Aorta (tissue), 5 donors: Measurements from ENCODE around the gene EPM2AIP1. TPM values are rescaled to one million over a fixed set of nuclear protein-coding genes. Genes with fewer than 3 reads are reported as not detected.
"Not testable (repeated sequence)": the region's sequence is repeated elsewhere in the genome, so short reads cannot be mapped to it uniquely, and the experiment has no call there.

Experiments used
- ATAC-seq: fragments of 200-7000 bp; cut with Tn5 transposase; one replicate; pipeline ENCODE4 v1.9.1; 2022; ENCODE audit warnings: moderate library complexity; ENCODE audit not compliant: low FRiP score
- DNase-seq, 2 donors: peaks; one replicate each; pipeline ENCODE4 v3.0.0-alpha.2; 2020
- H3K27ac ChIP-seq, 2 donors: one replicate each; pipeline ENCODE4 v1.5.1; 2013; ENCODE audit warnings: low read length in 2 of 2, mild to moderate bottlenecking in 2 of 2, moderate library complexity in 2 of 2, control low read depth in 1 of 2, inconsistent platforms in 1 of 2, low read depth in 1 of 2
- H3K27me3 ChIP-seq, 2 donors: one replicate each; pipeline ENCODE4 v1.6.1; 2013; ENCODE audit warnings: control low read depth in 1 of 2, low read length in 1 of 2, mild to moderate bottlenecking in 1 of 2, moderate library complexity in 1 of 2; ENCODE audit not compliant: insufficient read depth in 2 of 2, control insufficient read depth in 1 of 2
- H3K36me3 ChIP-seq, 2 donors: one replicate each; pipeline ENCODE4 v1.6.1; 2013; ENCODE audit warnings: control low read depth in 1 of 2, low read length in 1 of 2, mild to moderate bottlenecking in 1 of 2; ENCODE audit not compliant: insufficient read depth in 2 of 2, control insufficient read depth in 1 of 2
- H3K4me1 ChIP-seq, 2 donors: one replicate each; pipeline ENCODE4 v1.6.1; 2013; ENCODE audit warnings: low read length in 2 of 2, control low read depth in 1 of 2, mild to moderate bottlenecking in 1 of 2, moderate library complexity in 1 of 2; ENCODE audit not compliant: insufficient read depth in 2 of 2, control insufficient read depth in 1 of 2
- H3K4me3 ChIP-seq, 2 donors: one replicate each; pipeline ENCODE4 v1.5.1; 2013; ENCODE audit warnings: low read length in 2 of 2, control low read depth in 1 of 2, mild to moderate bottlenecking in 1 of 2
- H3K9me3 ChIP-seq: one replicate; pipeline ENCODE4 v1.6.1; 2013; ENCODE audit warnings: mild to moderate bottlenecking, low read length; ENCODE audit not compliant: control insufficient read depth
- WGBS, 2 donors: extraction: QIAGEN DNeasy Blood & Tissue Kit; methylation state at CpG; one replicate each; pipeline ENCODE4 v1.1.7; 2013; 5-methylcytosine and 5-hydroxymethylcytosine counted together
- intact Hi-C, 2 donors: fragments of 100-400 bp; cut with DNase I; formaldehyde crosslinking; loops; one replicate each; pipeline versions ENCODE4 v1.14.2 to v1.15.0; 2022
- polyA plus RNA-seq, 2 donors: library from polyadenylated mRNA; stranded (reverse); fragments of 200-250 nt; gene quantifications; one replicate each; pipeline ENCODE4 v1.2.3, GENCODE V29; 2013
- total RNA-seq, 2 donors: library from RNA; stranded (reverse); fragmentation: NEBNext Ultra II Directional; extraction: Animal tissue kit (Norgen Biotek cat#: 25700); gene quantifications; one replicate each; pipeline ENCODE4 v1.2.1, GENCODE V29; 2021
- donor health status: healthy with polysubstance abuse.
- donor health status: Bipolar disorder and iron deficiency.
- donor health status: DM: no; HTN: no; CAD: no.
- donor health status: DM: no; HTN: no; CAD: no.
- donor health status: DM: yes; HTN: yes; CAD: no.

Gene EPM2AIP1
- total and polyA plus RNA-seq, 4 donors, result 2.5 to 21.0 (median 15.4) TPM

- Histone ChIP-seq H3K4me3 (no peak overlapping the region), H3K4me1 (no peaks in the 10 kb centered on the region), H3K9me3 (no peaks in the 10 kb centered on the region), H3K27me3 (no peaks in the 10 kb centered on the region), H3K27ac (no peak overlapping the region), H3K36me3 (no peaks in the 10 kb centered on the region)
- intact Hi-C loops, result no loop called here
- DNase-seq, result no peak
- 92 to 99% methylated on average over 1 of the region's 1 CpG for WGBS, 2 donors
- no peak for ATAC-seq
Measured at GRCh38 chr3:36964331-36964730, 28.6 kb downstream of the EPM2AIP1 start.

GRCh38 chr3:36963008-36963407 is 29.9 kb downstream of the EPM2AIP1 start:
- ATAC-seq, H3K4me1 ChIP-seq, DNase-seq, H3K27me3 ChIP-seq, intact Hi-C loops, H3K36me3 ChIP-seq, H3K4me3 ChIP-seq, H3K9me3 ChIP-seq, H3K27ac ChIP-seq: not testable (repeated sequence)
- WGBS, 2 donors, result 97% methylated on average over 7 of the region's 7 CpGs

- Histone ChIP-seq H3K27ac (no peak overlapping the region), H3K36me3 (no peaks in the 10 kb centered on the region), H3K4me1 (no peaks in the 10 kb centered on the region), H3K4me3 (no peak overlapping the region), H3K27me3 (no peaks in the 10 kb centered on the region), H3K9me3 (no peaks in the 10 kb centered on the region)
- 93% methylated on average over 4 of the region's 4 CpGs for WGBS, 2 donors
- ATAC-seq (no peak), DNase-seq (no peak)
- intact Hi-C loops, result no loop called here
Measured at GRCh38 chr3:36960502-36960901, 32.4 kb downstream of the EPM2AIP1 start.

GRCh38 chr3:36959821-36960220 is 33.1 kb downstream of the EPM2AIP1 start:
- ATAC-seq, result no peak
- intact Hi-C loops, result loop anchor here (5.0 kb wide), 3 partner anchors 53 to 223 kb away; no protein-coding TSS in a partner anchor
- no peak for DNase-seq
- WGBS, 2 donors, result 14 to 21% methylated on average over 2 of the region's 2 CpGs
- Histone ChIP-seq H3K27ac (no peak overlapping the region), H3K9me3 (no peaks in the 10 kb centered on the region), H3K4me1 (no peaks in the 10 kb centered on the region), H3K36me3 (no peaks in the 10 kb centered on the region), H3K4me3 (no peak overlapping the region), H3K27me3 (no peaks in the 10 kb centered on the region)

- no peaks in the 10 kb centered on the region for H3K27me3 ChIP-seq
- intact Hi-C loops, result loop anchor here (2.0 to 5.0 kb wide), 4 partner anchors 51 to 227 kb away; no protein-coding TSS in a partner anchor
- ATAC-seq (no peak), DNase-seq (no peak)
- WGBS, 2 donors, result 21 to 27% methylated on average over 3 of the region's 3 CpGs
- H3K36me3 ChIP-seq, result no peaks in the 10 kb centered on the region
- no peaks in the 10 kb centered on the region for H3K9me3 ChIP-seq
- no peak overlapping the region for H3K27ac ChIP-seq
- H3K4me3 ChIP-seq, result no peak overlapping the region
- no peaks in the 10 kb centered on the region for H3K4me1 ChIP-seq
Measured at GRCh38 chr3:36957862-36958686, 34.9 kb downstream of the EPM2AIP1 start.

- WGBS, 2 donors, result 94 to 100% methylated on average over 1 of the region's 1 CpG
- no peaks in the 10 kb centered on the region for H3K4me1 ChIP-seq
- no peak overlapping the region for H3K4me3 ChIP-seq
- H3K9me3 ChIP-seq, result no peaks in the 10 kb centered on the region
- intact Hi-C loops, result loop anchor here (2.0 to 5.0 kb wide), 4 partner anchors 50 to 226 kb away; no protein-coding TSS in a partner anchor
- ATAC-seq (no peak), DNase-seq (no peak)
- H3K27ac ChIP-seq, result no peak overlapping the region
- no peaks in the 10 kb centered on the region for H3K36me3 ChIP-seq
- no peaks in the 10 kb centered on the region for H3K27me3 ChIP-seq
Measured at GRCh38 chr3:36957063-36957462, 35.9 kb downstream of the EPM2AIP1 start.

- no peaks in the 10 kb centered on the region for H3K36me3 ChIP-seq
- H3K27me3 ChIP-seq, result no peaks in the 10 kb centered on the region
- no peak overlapping the region for H3K4me3 ChIP-seq
- no peaks in the 10 kb centered on the region for H3K9me3 ChIP-seq
- ATAC-seq (no peak), DNase-seq (no peak)
- H3K4me1 ChIP-seq, result no peaks in the 10 kb centered on the region
- WGBS, 2 donors, result 84 to 91% methylated on average over 3 of the region's 3 CpGs
- intact Hi-C loops, result loop anchor here (2.0 to 5.0 kb wide), 4 partner anchors 49 to 225 kb away; no protein-coding TSS in a partner anchor
- no peak overlapping the region for H3K27ac ChIP-seq
Measured at GRCh38 chr3:36956155-36956554, 36.8 kb downstream of the EPM2AIP1 start.

- H3K36me3 ChIP-seq, result no peaks in the 10 kb centered on the region
- no peaks in the 10 kb centered on the region for H3K9me3 ChIP-seq
- no peaks in the 10 kb centered on the region for H3K4me1 ChIP-seq
- DNase-seq, result no peak
- no peak overlapping the region for H3K27ac ChIP-seq
- H3K4me3 ChIP-seq, result no peak overlapping the region
- H3K27me3 ChIP-seq, result no peaks in the 10 kb centered on the region
- ATAC-seq, result no peak
- intact Hi-C loops, result loop anchor here (5.0 kb wide), 3 partner anchors 47 to 217 kb away; no protein-coding TSS in a partner anchor
Measured at GRCh38 chr3:36954452-36955134, 38.3 kb downstream of the EPM2AIP1 start.
